Stomach (tissue), 4 donors: ENCODE results near the gene CLCN2.

ENCODE experiments used
- POLR2A ChIP-seq, 4 donors: fragments of 450-650 bp; IDR thresholded peaks; one replicate each; pipeline ENCODE4 v1.6.1; 2016; ENCODE audit warnings: antibody characterized with exemption in 4 of 4, control low read depth in 2 of 4, mild to moderate bottlenecking in 1 of 4, moderate library complexity in 1 of 4
- TF ChIP-seq, protein P1 (sequence below), 7 experiments: fragments of 450-650 bp in 4 of 7; fragments of 200-600 bp in 3 of 7; sonication (generic) in 3 of 7; IDR thresholded peaks; one replicate each; pipeline ENCODE4 v1.5.1; 2016 to 2019; ENCODE audit warnings: antibody characterized with exemption in 7 of 7, control low read depth in 2 of 7, mild to moderate bottlenecking in 1 of 7

DNA sequence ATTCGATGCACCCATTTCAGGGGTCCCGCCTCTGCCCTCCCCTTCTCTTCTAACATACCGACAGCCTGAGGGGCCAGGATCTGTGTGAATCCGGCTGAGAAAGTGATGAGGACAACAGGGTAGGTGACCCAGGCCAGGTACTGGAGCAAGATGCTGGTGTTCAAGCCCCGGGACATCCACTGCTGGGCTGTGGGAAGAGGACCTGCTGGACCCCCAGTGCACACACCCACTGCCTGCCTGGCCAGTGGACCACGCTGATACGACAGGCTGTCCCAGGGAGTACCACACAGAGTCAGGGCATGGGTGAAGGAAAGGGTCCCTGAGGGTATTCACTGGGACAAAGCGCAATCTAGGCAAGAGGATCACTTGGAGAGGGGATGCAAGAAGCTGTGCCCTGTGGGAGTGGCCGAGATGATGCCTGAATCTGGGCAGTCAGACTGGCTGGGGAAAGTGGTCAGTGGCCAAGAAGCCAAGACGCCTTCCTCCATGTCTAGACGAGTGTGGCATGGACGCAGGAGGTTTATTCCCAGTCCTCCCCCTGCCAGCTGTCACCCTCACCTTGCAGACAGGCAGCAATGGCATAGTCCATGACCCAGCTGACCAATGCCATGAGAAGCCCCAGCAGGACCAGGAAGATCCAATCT lies 3.2 kb downstream of the CLCN2 start:
- no peak for TF ChIP-seq POLR2A (IDR thresholded peaks at IDR 0.05)
- TF ChIP-seq, protein P1, sequence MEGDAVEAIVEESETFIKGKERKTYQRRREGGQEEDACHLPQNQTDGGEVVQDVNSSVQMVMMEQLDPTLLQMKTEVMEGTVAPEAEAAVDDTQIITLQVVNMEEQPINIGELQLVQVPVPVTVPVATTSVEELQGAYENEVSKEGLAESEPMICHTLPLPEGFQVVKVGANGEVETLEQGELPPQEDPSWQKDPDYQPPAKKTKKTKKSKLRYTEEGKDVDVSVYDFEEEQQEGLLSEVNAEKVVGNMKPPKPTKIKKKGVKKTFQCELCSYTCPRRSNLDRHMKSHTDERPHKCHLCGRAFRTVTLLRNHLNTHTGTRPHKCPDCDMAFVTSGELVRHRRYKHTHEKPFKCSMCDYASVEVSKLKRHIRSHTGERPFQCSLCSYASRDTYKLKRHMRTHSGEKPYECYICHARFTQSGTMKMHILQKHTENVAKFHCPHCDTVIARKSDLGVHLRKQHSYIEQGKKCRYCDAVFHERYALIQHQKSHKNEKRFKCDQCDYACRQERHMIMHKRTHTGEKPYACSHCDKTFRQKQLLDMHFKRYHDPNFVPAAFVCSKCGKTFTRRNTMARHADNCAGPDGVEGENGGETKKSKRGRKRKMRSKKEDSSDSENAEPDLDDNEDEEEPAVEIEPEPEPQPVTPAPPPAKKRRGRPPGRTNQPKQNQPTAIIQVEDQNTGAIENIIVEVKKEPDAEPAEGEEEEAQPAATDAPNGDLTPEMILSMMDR (IDR thresholded peaks at IDR 0.05): no peak
